HepG2 (cell line): ENCODE results near the gene MXRA8. TPM values are rescaled to one million over a fixed set of nuclear protein-coding genes. Genes with fewer than 3 reads are reported as not detected.

ENCODE experiments used
- AGO2 ChIP-seq: fragments of 200-400 bp; formaldehyde crosslinking; optimal IDR thresholded peaks from 2 replicates; pipeline ENCODE3; 2017; ENCODE audit warnings: mild to moderate bottlenecking, low read depth, low read length, moderate library complexity
- AHDC1 ChIP-seq: sonication (generic); formaldehyde crosslinking; IDR thresholded peaks from 2 replicates; pipeline ENCODE4 v1.5.1; 2020; ENCODE audit warnings: mild to moderate bottlenecking, missing genetic modification reagents, borderline replicate concordance
- ETS1 ChIP-seq: sonication (generic); formaldehyde crosslinking; IDR thresholded peaks from 2 replicates; pipeline ENCODE4 v1.4.0; 2020; ENCODE audit warnings: missing genetic modification reagents
- HNRNPUL1 ChIP-seq: fragments of 200-400 bp; formaldehyde crosslinking; IDR thresholded peaks from 2 replicates; pipeline ENCODE4 v1.6.1; 2017; ENCODE audit warnings: low read depth, mild to moderate bottlenecking, low read length, moderate library complexity
- PLSCR1 ChIP-seq: sonication (generic); formaldehyde crosslinking; IDR thresholded peaks from 2 replicates; pipeline ENCODE4 v1.5.0; 2020; ENCODE audit warnings: missing genetic modification reagents, mild to moderate bottlenecking, borderline replicate concordance
- STAG1 ChIP-seq: sonication (generic); formaldehyde crosslinking; IDR thresholded peaks from 2 replicates; pipeline ENCODE4 v1.4.0; 2020; ENCODE audit warnings: missing genetic modification reagents
- SYNCRIP ChIP-seq: fragments of 200-400 bp; formaldehyde crosslinking; IDR thresholded peaks from 2 replicates; pipeline ENCODE4 v1.6.1; 2018; ENCODE audit warnings: mild to moderate bottlenecking, low read depth, low read length; ENCODE audit not compliant: insufficient read depth
- THAP7 ChIP-seq: sonication (generic); formaldehyde crosslinking; IDR thresholded peaks from 2 replicates; pipeline ENCODE4 v1.8.1; 2023; ENCODE audit warnings: mild to moderate bottlenecking, missing genetic modification reagents
- ZBTB38 ChIP-seq: sonication (generic); formaldehyde crosslinking; IDR thresholded peaks from 2 replicates; pipeline ENCODE4 v1.5.1; 2020; ENCODE audit warnings: mild to moderate bottlenecking, missing genetic modification reagents
- ZBTB4 ChIP-seq: sonication (generic); formaldehyde crosslinking; IDR thresholded peaks from 2 replicates; pipeline ENCODE4 v1.4.0; 2020; ENCODE audit warnings: missing genetic modification reagents, mild to moderate bottlenecking, borderline replicate concordance
- ZNF12 ChIP-seq: sonication (generic); formaldehyde crosslinking; IDR thresholded peaks from 2 replicates; pipeline ENCODE4 v1.5.0; 2020; ENCODE audit warnings: missing genetic modification reagents
- ZNF710 ChIP-seq: sonication (generic); formaldehyde crosslinking; IDR thresholded peaks from 2 replicates; pipeline ENCODE4 v1.5.0; 2020; ENCODE audit warnings: mild to moderate bottlenecking, missing genetic modification reagents, borderline replicate concordance
- ZNF740 ChIP-seq: sonication (generic); formaldehyde crosslinking; IDR thresholded peaks from 2 replicates; pipeline ENCODE4 v1.4.0; 2020; ENCODE audit warnings: missing genetic modification reagents
- polyA plus RNA-seq, 8 experiments: library from polyadenylated mRNA; depleted of rRNA in 3 of 8; stranded (reverse) in 7 of 8; unstranded in 1 of 8; fragments of >200 nt; fragmentation: Illumina TruSeq in 4 of 8; extraction: Trizol in 4 of 8; gene quantifications; 2 replicates each; pipeline versions ENCODE4 v1.2.1 to v1.2.3, GENCODE V29; 2011 to 2016; ENCODE audit warnings: low read depth in 4 of 8, missing spikeins in 1 of 8, mixed read lengths in 1 of 8; ENCODE audit not compliant: insufficient read depth in 1 of 8
- total RNA-seq, 5 experiments: library from RNA; depleted of rRNA; stranded (reverse); fragments of >200 nt; fragmentation: Illumina TruSeq; extraction: Trizol; gene quantifications; 2 replicates each; pipeline ENCODE4 v1.2.3, GENCODE V29; 2016; ENCODE audit warnings: low read depth in 1 of 5

Gene MXRA8
- total and polyA plus RNA-seq, 2 of the 13 experiments (the other 11 are each of a cell fraction or from before 2014, with no cell fraction given) = 19.8 to 44.8 TPM

GRCh38 chr1:1406101-1406820, 47.9 kb upstream of the MXRA8 start (continued):
- TF ChIP-seq AHDC1 (0 out of 2 replicates have a peak, but pooled peaks have one; percentile 0), ZBTB38 (peak; percentile 56; the same call in 1 of the 2 replicates), SYNCRIP (no peak), ETS1 (CRISPR knock-in tag) (no peak), AGO2 (peak; percentile 11), PLSCR1 (no peak), HNRNPUL1 (no peak), ZNF12 (CRISPR knock-in tag) (no peak), THAP7 (CRISPR knock-in tag) (no peak), ZNF710 (CRISPR knock-in tag) (no peak), ZBTB4 (CRISPR knock-in tag) (peak; percentile 26; the same call in 1 of the 2 replicates), ZNF740 (no peak), STAG1 (CRISPR knock-in tag) (peak; percentile 11; the same call in 1 of the 2 replicates)
